Neural cell (in vitro differentiated cells): ENCODE results near the gene OXCT1. TPM values are rescaled to one million over a fixed set of nuclear protein-coding genes. Genes with fewer than 3 reads are reported as not detected.

Experiments used
- H2AFZ ChIP-seq: fragments of 200-600, 300-800 bp; sonication (generic), shearing (Covaris generic); 2 replicates; pipeline ENCODE4 v1.6.0; 2014; ENCODE audit warnings: low read depth, mild to moderate bottlenecking, antibody characterized with exemption, low read length, moderate library complexity
- H3F3A ChIP-seq: fragments of 200-600 bp; shearing (Covaris generic); 2 replicates; pipeline ENCODE4 v1.6.1; 2016; ENCODE audit warnings: mild to moderate bottlenecking, moderate library complexity, mixed read lengths, antibody characterized with exemption, low read length; ENCODE audit not compliant: insufficient read depth, poor library complexity, severe bottlenecking
- H3K27ac ChIP-seq: fragments of 200-600, 300-800 bp; sonication (generic), shearing (Covaris generic); 2 replicates; pipeline ENCODE4 v1.5.1; 2014; ENCODE audit warnings: mild to moderate bottlenecking, low read length, moderate library complexity
- H3K27me3 ChIP-seq: fragments of 300-800, 200-600 bp; sonication (generic), shearing (Covaris generic); 2 replicates; pipeline ENCODE4 v1.6.0; 2014; ENCODE audit warnings: mild to moderate bottlenecking, low read depth, low read length, moderate library complexity; ENCODE audit not compliant: insufficient read depth
- H3K36me3 ChIP-seq: fragments of 300-800, 200-600 bp; sonication (generic), shearing (Covaris generic); 2 replicates; pipeline ENCODE4 v1.5.1; 2014; ENCODE audit warnings: mild to moderate bottlenecking, antibody characterized with exemption, low read length, moderate library complexity; ENCODE audit not compliant: insufficient read depth
- H3K4me2 ChIP-seq: fragments of 300-800, 200-600 bp; sonication (generic), shearing (Covaris generic); 2 replicates; pipeline ENCODE4 v1.6.0; 2014; ENCODE audit warnings: mild to moderate bottlenecking, low read length
- H3K4me3 ChIP-seq: fragments of 300-800, 200-600 bp; sonication (generic), shearing (Covaris generic); 2 replicates; pipeline ENCODE4 v1.5.1; 2014; ENCODE audit warnings: mild to moderate bottlenecking, low read length, moderate library complexity
- H3K79me2 ChIP-seq: fragments of 200-600 bp; shearing (Covaris generic); replicated peaks from 2 replicates; pipeline ENCODE4 v1.6.0; 2014; ENCODE audit warnings: mild to moderate bottlenecking, low read length, moderate library complexity; ENCODE audit not compliant: insufficient read depth
- H3K9ac ChIP-seq: fragments of 300-800, 200-600 bp; sonication (generic), shearing (Covaris generic); 2 replicates; pipeline ENCODE4 v1.6.1; 2016; ENCODE audit warnings: mild to moderate bottlenecking, low read length, mixed read lengths
- H3K9me2 ChIP-seq: fragments of 200-600 bp; shearing (Covaris generic); 2 replicates; pipeline ENCODE4 v1.6.1; 2016; ENCODE audit warnings: mild to moderate bottlenecking, low read length, mixed read lengths; ENCODE audit not compliant: insufficient read depth
- H3K9me3 ChIP-seq: fragments of 200-600, 300-800 bp; sonication (generic), shearing (Covaris generic); 2 replicates; pipeline ENCODE4 v1.6.1; 2016; ENCODE audit warnings: mild to moderate bottlenecking, mixed run types, low read length, moderate library complexity, mixed read lengths
- H4K20me1 ChIP-seq: fragments of 200-600 bp; shearing (Covaris generic); 2 replicates; pipeline ENCODE4 v1.6.1; 2016; ENCODE audit warnings: mild to moderate bottlenecking, mixed run types; ENCODE audit not compliant: insufficient read depth
- EP300 ChIP-seq: fragments of 450-650 bp; conservative IDR thresholded peaks from 2 replicates; pipeline ENCODE4 v1.6.1; 2014; ENCODE audit warnings: antibody characterized with exemption, mild to moderate bottlenecking, moderate library complexity; ENCODE audit not compliant: poor library complexity, severe bottlenecking
- EZH2 ChIP-seq: fragments of 200-600, 300-800 bp; shearing (Covaris generic), sonication (generic); IDR thresholded peaks from 2 replicates; pipeline ENCODE4 v1.6.1; 2014; ENCODE audit warnings: antibody characterized with exemption, low read length, borderline replicate concordance, mild to moderate bottlenecking; ENCODE audit not compliant: insufficient read depth, poor library complexity, severe bottlenecking
- MXI1 ChIP-seq: fragments of 450-650 bp; conservative IDR thresholded peaks from 2 replicates; pipeline ENCODE4 v1.6.1; 2014; ENCODE audit warnings: antibody characterized with exemption, mild to moderate bottlenecking; ENCODE audit not compliant: poor library complexity, severe bottlenecking
- POLR2AphosphoS5 ChIP-seq: IDR thresholded peaks from 2 replicates; pipeline ENCODE4 v1.6.1; 2012
- RAD21 ChIP-seq: fragments of 450-650 bp; conservative IDR thresholded peaks from 2 replicates; pipeline ENCODE4 v1.6.1; 2014; ENCODE audit warnings: antibody characterized with exemption, mild to moderate bottlenecking, moderate library complexity
- SMC3 ChIP-seq: fragments of 450-650 bp; conservative IDR thresholded peaks from 2 replicates; pipeline ENCODE4 v1.6.1; 2014; ENCODE audit warnings: antibody characterized with exemption, mild to moderate bottlenecking, moderate library complexity; ENCODE audit not compliant: poor library complexity
- TAF1 ChIP-seq: IDR thresholded peaks from 2 replicates; pipeline ENCODE4 v1.6.1; 2012; ENCODE audit warnings: low read depth
- polyA plus RNA-seq: library from polyadenylated mRNA; depleted of rRNA; stranded (reverse); fragments of >200 nt; gene quantifications from 2 replicates; pipeline ENCODE4 v1.2.3, GENCODE V29; 2014
- TF ChIP-seq, protein P1 (sequence below): fragments of 450-650 bp; IDR thresholded peaks from 2 replicates; pipeline ENCODE4 v1.5.1; 2014; ENCODE audit warnings: antibody characterized with exemption, mild to moderate bottlenecking, moderate library complexity; ENCODE audit not compliant: poor library complexity, severe bottlenecking
- TF ChIP-seq, protein P2 (sequence below): IDR thresholded peaks from 2 replicates; pipeline ENCODE4 v1.6.1; 2012; ENCODE audit warnings: borderline replicate concordance

Gene OXCT1
- polyA plus RNA-seq, 1 donor from 2014 or later: 90.5 TPM

DNA sequence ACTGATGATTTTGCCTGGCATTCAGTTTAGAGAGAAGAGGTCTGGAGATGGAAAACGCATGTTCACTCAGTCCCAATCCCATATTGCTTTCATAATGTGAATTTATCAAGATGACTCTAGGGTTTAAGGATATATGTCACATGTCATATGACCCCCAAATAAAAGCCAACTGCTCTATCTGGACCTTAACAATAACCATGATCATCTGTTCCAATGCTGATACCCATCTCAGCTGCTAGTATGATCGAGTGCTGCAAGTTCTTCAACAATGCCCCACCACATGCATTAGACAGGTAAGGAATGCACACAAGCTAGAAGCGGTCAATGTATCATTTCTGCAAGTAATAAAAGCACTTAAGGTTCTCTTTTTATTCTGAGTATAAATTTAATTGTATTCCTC is 91.8 kb downstream of the OXCT1 start:
- Histone ChIP-seq H3K9me3 (no peaks in the 10 kb centered on the region), H3F3A (no peaks in the 10 kb centered on the region), H4K20me1 (no peaks in the 10 kb centered on the region), H3K9ac (no peak overlapping the region), H3K9me2 (no peaks in the 10 kb centered on the region), H3K79me2 (no peaks in the 10 kb centered on the region), H3K36me3 (no peaks in the 10 kb centered on the region), H3K27ac (no peak overlapping the region), H3K4me2 (no peak overlapping the region), H2AFZ (no peak overlapping the region), H3K27me3 (no peaks in the 10 kb centered on the region), H3K4me3 (no peak overlapping the region)
- no peak for TF ChIP-seq SMC3
- TF ChIP-seq MXI1: no peak
- no peak for TF ChIP-seq EZH2
- TF ChIP-seq, protein P1, sequence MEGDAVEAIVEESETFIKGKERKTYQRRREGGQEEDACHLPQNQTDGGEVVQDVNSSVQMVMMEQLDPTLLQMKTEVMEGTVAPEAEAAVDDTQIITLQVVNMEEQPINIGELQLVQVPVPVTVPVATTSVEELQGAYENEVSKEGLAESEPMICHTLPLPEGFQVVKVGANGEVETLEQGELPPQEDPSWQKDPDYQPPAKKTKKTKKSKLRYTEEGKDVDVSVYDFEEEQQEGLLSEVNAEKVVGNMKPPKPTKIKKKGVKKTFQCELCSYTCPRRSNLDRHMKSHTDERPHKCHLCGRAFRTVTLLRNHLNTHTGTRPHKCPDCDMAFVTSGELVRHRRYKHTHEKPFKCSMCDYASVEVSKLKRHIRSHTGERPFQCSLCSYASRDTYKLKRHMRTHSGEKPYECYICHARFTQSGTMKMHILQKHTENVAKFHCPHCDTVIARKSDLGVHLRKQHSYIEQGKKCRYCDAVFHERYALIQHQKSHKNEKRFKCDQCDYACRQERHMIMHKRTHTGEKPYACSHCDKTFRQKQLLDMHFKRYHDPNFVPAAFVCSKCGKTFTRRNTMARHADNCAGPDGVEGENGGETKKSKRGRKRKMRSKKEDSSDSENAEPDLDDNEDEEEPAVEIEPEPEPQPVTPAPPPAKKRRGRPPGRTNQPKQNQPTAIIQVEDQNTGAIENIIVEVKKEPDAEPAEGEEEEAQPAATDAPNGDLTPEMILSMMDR: no peak
- no peak for TF ChIP-seq RAD21
- no peak for TF ChIP-seq POLR2AphosphoS5
- TF ChIP-seq, protein P2, sequence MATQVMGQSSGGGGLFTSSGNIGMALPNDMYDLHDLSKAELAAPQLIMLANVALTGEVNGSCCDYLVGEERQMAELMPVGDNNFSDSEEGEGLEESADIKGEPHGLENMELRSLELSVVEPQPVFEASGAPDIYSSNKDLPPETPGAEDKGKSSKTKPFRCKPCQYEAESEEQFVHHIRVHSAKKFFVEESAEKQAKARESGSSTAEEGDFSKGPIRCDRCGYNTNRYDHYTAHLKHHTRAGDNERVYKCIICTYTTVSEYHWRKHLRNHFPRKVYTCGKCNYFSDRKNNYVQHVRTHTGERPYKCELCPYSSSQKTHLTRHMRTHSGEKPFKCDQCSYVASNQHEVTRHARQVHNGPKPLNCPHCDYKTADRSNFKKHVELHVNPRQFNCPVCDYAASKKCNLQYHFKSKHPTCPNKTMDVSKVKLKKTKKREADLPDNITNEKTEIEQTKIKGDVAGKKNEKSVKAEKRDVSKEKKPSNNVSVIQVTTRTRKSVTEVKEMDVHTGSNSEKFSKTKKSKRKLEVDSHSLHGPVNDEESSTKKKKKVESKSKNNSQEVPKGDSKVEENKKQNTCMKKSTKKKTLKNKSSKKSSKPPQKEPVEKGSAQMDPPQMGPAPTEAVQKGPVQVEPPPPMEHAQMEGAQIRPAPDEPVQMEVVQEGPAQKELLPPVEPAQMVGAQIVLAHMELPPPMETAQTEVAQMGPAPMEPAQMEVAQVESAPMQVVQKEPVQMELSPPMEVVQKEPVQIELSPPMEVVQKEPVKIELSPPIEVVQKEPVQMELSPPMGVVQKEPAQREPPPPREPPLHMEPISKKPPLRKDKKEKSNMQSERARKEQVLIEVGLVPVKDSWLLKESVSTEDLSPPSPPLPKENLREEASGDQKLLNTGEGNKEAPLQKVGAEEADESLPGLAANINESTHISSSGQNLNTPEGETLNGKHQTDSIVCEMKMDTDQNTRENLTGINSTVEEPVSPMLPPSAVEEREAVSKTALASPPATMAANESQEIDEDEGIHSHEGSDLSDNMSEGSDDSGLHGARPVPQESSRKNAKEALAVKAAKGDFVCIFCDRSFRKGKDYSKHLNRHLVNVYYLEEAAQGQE: no peak
- no peak for TF ChIP-seq EP300
- no peak for TF ChIP-seq TAF1

DNA sequence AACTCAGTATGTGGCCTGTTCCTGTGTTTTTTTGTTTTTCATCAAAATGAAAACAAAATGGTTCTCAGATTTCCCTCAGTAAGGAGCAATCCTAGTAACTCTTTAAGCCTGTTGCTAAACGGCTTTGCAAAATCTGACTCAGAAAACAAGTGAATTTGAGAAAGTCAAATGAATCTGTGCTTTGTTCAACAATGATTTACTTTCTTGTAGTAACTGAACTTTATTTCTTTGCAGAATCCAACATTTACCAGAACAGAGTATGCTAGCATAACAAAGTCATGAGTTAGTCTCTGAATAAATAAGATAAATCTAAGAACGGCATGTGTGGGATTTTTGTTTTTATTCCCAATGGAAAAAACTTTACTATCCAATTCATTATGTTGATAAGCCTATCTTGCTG is 93.8 kb downstream of the OXCT1 start:
- TF ChIP-seq MXI1 (no peak), SMC3 (no peak), EZH2 (no peak), TAF1 (no peak), EP300 (no peak)
- TF ChIP-seq, protein P1: no peak
- TF ChIP-seq, protein P2: no peak
- H3K9ac ChIP-seq: no peak overlapping the region

More for the DNA sequence above, 93.8 kb downstream of the OXCT1 start:
- H3K27me3 ChIP-seq: no peaks in the 10 kb centered on the region
- no peaks in the 10 kb centered on the region for H3K79me2 ChIP-seq
- H3K9me2 ChIP-seq: no peaks in the 10 kb centered on the region
- no peak overlapping the region for H3K27ac ChIP-seq
- H2AFZ ChIP-seq: no peak overlapping the region
- H3K4me2 ChIP-seq: no peak overlapping the region
- H3F3A ChIP-seq: no peaks in the 10 kb centered on the region
- H4K20me1 ChIP-seq: no peaks in the 10 kb centered on the region
- H3K36me3 ChIP-seq: no peaks in the 10 kb centered on the region
- no peak overlapping the region for H3K4me3 ChIP-seq
- no peaks in the 10 kb centered on the region for H3K9me3 ChIP-seq
